Upper lobe of left lung (tissue), 4 donors: Measurements from ENCODE around the gene CTDNEP1.

Source experiments
- POLR2A ChIP-seq, 4 donors: fragments of 450-650 bp; IDR thresholded peaks; one replicate each; pipeline ENCODE4 v1.5.1; 2016 to 2017; ENCODE audit warnings: antibody characterized with exemption in 4 of 4, mild to moderate bottlenecking in 2 of 4
- TF ChIP-seq, protein P1 (sequence below), 6 experiments: fragments of 450-650 bp in 4 of 6; fragments of 200-600 bp in 2 of 6; sonication (generic) in 2 of 6; IDR thresholded peaks; one replicate each; pipeline ENCODE4 v1.5.1; 2016 to 2019; ENCODE audit warnings: antibody characterized with exemption in 6 of 6

DNA sequence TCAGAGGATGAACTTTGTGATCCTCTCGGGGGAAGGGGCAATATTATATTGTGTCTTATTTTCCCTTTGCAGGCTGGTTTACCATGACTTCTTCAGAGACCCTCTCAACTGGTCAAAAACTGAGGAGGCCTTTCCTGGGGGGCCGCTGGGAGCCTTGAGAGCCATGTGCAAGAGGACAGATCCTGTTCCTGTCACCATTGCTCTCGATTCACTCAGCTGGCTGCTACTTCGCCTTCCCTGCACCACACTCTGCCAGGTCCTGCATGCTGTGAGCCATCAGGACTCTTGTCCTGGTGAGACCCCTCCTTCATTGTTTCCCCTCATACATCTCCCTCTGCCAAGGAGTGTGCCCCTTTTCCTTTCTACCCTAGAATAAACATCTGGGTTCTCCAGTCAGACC, 3.0 kb upstream of the CTDNEP1 start:
- TF ChIP-seq, protein P1, sequence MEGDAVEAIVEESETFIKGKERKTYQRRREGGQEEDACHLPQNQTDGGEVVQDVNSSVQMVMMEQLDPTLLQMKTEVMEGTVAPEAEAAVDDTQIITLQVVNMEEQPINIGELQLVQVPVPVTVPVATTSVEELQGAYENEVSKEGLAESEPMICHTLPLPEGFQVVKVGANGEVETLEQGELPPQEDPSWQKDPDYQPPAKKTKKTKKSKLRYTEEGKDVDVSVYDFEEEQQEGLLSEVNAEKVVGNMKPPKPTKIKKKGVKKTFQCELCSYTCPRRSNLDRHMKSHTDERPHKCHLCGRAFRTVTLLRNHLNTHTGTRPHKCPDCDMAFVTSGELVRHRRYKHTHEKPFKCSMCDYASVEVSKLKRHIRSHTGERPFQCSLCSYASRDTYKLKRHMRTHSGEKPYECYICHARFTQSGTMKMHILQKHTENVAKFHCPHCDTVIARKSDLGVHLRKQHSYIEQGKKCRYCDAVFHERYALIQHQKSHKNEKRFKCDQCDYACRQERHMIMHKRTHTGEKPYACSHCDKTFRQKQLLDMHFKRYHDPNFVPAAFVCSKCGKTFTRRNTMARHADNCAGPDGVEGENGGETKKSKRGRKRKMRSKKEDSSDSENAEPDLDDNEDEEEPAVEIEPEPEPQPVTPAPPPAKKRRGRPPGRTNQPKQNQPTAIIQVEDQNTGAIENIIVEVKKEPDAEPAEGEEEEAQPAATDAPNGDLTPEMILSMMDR (IDR thresholded peaks at IDR 0.05): no peak
- TF ChIP-seq POLR2A (IDR thresholded peaks at IDR 0.05): no peak
